Astrocyte of the cerebellum (primary cell): ENCODE results near the gene CPZ.

ENCODE experiments used
- DNase-seq: peaks from one replicate; pipeline ENCODE4 v3.0.0-alpha.2; 2011; ENCODE audit warnings: low read depth
- H3K4me3 ChIP-seq: 2 replicates; pipeline ENCODE4 v1.5.1; 2011; ENCODE audit warnings: mild to moderate bottlenecking, low read depth, low read length, moderate library complexity
- in situ Hi-C: cut with HindIII; loops from 2 replicates; pipeline ENCODE4 v1.10.0; 2017; ENCODE audit warnings: low sequenced_read_pairs
- TF ChIP-seq, protein P1 (sequence below): IDR thresholded peaks from 2 replicates; pipeline ENCODE4 v1.5.1; 2012; ENCODE audit warnings: low read length, low read depth, moderate library complexity, mild to moderate bottlenecking; ENCODE audit errors: missing control alignments

Gene CPZ

GRCh38 chr4:8546766-8547107, 45.8 kb upstream of the CPZ start:
- TF ChIP-seq, protein P1, sequence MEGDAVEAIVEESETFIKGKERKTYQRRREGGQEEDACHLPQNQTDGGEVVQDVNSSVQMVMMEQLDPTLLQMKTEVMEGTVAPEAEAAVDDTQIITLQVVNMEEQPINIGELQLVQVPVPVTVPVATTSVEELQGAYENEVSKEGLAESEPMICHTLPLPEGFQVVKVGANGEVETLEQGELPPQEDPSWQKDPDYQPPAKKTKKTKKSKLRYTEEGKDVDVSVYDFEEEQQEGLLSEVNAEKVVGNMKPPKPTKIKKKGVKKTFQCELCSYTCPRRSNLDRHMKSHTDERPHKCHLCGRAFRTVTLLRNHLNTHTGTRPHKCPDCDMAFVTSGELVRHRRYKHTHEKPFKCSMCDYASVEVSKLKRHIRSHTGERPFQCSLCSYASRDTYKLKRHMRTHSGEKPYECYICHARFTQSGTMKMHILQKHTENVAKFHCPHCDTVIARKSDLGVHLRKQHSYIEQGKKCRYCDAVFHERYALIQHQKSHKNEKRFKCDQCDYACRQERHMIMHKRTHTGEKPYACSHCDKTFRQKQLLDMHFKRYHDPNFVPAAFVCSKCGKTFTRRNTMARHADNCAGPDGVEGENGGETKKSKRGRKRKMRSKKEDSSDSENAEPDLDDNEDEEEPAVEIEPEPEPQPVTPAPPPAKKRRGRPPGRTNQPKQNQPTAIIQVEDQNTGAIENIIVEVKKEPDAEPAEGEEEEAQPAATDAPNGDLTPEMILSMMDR, result no peak
- no peak overlapping the region for H3K4me3 ChIP-seq
- no peak for DNase-seq
- in situ Hi-C loops, result no loop called here

GRCh38 chr4:8547108-8547911, 45.3 kb upstream of the CPZ start:
- DNase-seq, result no peak
- TF ChIP-seq, protein P1, result no peak
- in situ Hi-C loops, result no loop called here
- H3K4me3 ChIP-seq, result no peak overlapping the region

DNA sequence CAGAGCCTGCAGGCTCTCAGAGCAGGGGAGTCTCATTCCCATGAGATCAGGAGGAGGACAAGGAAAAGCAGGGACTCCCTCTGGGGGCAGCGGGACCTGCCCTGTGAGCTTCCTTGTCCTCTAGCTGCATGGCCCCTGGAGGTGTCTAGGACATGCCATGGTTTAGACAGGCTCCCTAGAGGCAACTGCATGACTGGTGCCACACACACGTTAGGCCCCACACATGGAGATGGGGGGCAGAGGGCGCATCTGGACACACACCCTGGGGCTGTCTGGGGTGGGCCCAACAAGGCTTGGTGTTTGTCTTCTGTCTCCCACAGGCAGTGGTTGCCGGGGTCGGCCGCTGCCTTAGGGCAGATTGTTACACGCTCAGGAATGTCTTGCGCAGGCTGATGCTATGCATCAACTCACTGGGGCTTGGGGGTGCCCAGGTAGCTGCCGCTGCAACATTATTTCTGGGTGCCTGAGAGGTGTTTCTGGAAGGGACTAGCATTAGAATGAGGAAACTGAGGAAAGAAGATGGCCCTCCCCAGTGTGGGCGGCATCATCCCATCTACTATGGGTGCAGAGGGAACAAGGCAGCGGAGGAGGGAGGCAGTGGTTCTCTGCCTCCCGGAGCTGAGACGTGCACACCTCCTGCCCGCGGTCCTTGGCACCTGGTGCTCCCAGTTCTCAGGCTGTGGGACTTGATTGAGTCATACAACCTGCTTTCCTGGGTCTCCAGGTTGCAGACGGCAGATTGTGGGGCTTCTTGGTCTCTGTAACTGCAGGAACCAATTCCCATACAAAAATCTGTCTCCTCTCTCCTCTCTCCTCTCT, 44.4 kb upstream of the CPZ start:
- H3K4me3 ChIP-seq, result no peak overlapping the region
- in situ Hi-C loops, result no loop called here
- no peak for DNase-seq
- TF ChIP-seq, protein P1, result no peak

DNA sequence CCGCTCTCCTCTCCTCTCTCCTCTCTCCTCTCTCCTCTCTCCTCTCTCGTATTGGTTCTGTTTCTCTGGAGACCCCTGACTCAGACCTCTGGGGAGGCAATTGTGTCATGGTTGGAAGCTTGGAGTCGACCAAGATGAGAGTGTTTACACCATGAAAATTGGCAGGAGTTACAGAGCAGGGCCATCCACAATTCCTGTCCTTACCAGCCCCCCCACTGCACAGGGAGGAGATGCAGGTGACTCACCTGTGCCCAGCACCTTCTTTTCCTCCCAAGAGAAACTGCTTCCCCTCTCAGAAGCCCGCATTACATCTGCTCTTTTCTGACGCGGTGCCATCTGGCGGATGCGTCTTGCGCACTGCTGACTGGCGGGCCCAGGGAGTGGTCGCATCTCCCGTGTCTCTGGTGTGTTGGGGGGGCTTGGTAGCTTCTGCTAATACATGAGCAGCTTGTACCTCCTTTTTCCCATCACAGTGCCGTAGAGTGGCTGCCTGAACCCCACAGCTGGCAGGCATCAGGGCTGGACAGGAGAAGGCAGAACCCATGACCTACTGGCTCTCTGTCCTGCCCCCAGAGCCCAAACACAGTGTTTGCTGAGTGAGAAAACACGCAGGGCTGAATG, 43.7 kb upstream of the CPZ start:
- in situ Hi-C loops, result no loop called here
- DNase-seq, result no peak

DNA sequence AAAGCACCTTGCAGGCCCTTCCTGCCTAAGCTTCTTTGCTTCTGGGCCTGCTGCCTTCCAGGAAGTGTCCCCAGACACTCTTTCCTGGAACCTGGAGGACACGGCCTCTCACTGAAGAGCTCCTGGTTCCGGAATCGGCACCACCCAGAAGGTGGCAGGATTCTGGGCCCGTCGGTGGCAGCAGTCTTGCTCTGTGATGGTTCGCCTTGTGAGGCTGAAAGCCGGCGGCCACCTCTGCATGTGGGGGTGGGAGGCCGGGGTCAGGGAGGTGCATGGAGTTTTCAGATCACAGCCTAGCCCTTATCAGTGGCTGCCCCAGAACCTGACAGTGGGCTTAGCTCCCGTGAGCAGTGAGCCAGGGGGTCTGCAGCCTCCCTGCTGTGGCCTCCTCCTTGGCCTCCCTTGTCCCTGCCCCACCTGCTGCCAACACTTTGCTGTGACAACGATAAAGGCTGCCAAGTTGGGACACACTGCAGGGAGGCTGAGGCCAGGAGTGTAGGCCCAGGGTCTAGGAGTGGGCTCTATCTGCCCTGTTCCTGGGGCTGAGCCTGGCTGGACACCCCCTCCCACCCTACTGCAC, 43.1 kb upstream of the CPZ start:
- in situ Hi-C loops, result no loop called here
- DNase-seq, result no peak
- TF ChIP-seq, protein P1, result no peak
- H3K4me3 ChIP-seq, result no peak overlapping the region

More for the DNA sequence above, 43.7 kb upstream of the CPZ start:
- no peak overlapping the region for H3K4me3 ChIP-seq
- TF ChIP-seq, protein P1, result no peak

GRCh38 chr4:8550691-8551090, 41.9 kb upstream of the CPZ start:
- in situ Hi-C loops, result no loop called here
- no peak for DNase-seq
- TF ChIP-seq, protein P1, result no peak
- no peak overlapping the region for H3K4me3 ChIP-seq
